Adipocyte (in vitro differentiated cells): ENCODE results near the gene GCLC.
"Not testable (repeated sequence)": the region's sequence is repeated elsewhere in the genome, so short reads cannot be mapped to it uniquely, and the experiment has no call there.

Source experiments
- DNase-seq: peaks from one replicate; pipeline ENCODE4 v3.0.0-alpha.2; 2015; ENCODE audit warnings: low read depth
- H3K27me3 ChIP-seq: replicated peaks from 2 replicates; pipeline ENCODE4 v1.7.0; 2013; ENCODE audit warnings: mild to moderate bottlenecking, low read length, moderate library complexity; ENCODE audit not compliant: control insufficient read depth, insufficient read depth
- H3K36me3 ChIP-seq: 2 replicates; pipeline ENCODE4 v1.7.0; 2013; ENCODE audit warnings: low read length, mild to moderate bottlenecking, moderate library complexity; ENCODE audit not compliant: control insufficient read depth, insufficient read depth, severe bottlenecking
- H3K4me1 ChIP-seq: 2 replicates; pipeline ENCODE4 v1.7.0; 2013; ENCODE audit warnings: mild to moderate bottlenecking, low read length, moderate library complexity; ENCODE audit not compliant: control insufficient read depth, insufficient read depth
- H3K4me3 ChIP-seq: 2 replicates; pipeline ENCODE4 v1.7.0; 2013; ENCODE audit warnings: mild to moderate bottlenecking, low read length, moderate library complexity
- H3K9ac ChIP-seq: 2 replicates; pipeline ENCODE4 v1.7.0; 2013; ENCODE audit warnings: mild to moderate bottlenecking, low read length, moderate library complexity
- H3K9me3 ChIP-seq: 2 replicates; pipeline ENCODE4 v1.7.0; 2013; ENCODE audit warnings: mild to moderate bottlenecking, low read length, moderate library complexity; ENCODE audit not compliant: control insufficient read depth

GCLC gene

GRCh38 chr6:53553600-53553999 lies 8.7 kb upstream of the GCLC start:
- not testable (repeated sequence) for H3K9me3 ChIP-seq, H3K4me1 ChIP-seq, DNase-seq, H3K9ac ChIP-seq, H3K36me3 ChIP-seq, H3K4me3 ChIP-seq, H3K27me3 ChIP-seq

DNA sequence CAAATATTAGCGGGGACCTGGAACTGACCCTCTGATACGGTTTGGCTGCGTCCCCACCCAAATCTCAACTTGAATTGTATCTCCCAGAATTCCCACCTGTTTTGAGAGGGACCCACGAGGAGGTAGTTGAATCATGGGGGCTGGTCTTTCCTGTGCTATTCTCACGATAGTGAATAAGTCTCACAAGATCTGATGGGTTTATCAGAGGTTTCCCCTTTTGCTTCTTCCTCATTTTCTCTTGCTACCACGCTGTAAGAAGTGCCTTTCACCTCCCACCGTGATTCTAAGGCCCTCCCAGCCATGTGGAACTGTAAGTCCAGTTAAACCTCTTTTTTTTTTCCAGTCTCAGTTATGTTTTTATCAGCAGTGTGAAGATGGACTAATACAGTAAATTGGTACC lies 6.8 kb upstream of the GCLC start:
- not testable (repeated sequence) for DNase-seq, H3K9me3 ChIP-seq, H3K4me3 ChIP-seq, H3K27me3 ChIP-seq, H3K9ac ChIP-seq, H3K36me3 ChIP-seq
- H3K4me1 ChIP-seq = peaks cover 11% of the 10 kb centered on the region

DNA sequence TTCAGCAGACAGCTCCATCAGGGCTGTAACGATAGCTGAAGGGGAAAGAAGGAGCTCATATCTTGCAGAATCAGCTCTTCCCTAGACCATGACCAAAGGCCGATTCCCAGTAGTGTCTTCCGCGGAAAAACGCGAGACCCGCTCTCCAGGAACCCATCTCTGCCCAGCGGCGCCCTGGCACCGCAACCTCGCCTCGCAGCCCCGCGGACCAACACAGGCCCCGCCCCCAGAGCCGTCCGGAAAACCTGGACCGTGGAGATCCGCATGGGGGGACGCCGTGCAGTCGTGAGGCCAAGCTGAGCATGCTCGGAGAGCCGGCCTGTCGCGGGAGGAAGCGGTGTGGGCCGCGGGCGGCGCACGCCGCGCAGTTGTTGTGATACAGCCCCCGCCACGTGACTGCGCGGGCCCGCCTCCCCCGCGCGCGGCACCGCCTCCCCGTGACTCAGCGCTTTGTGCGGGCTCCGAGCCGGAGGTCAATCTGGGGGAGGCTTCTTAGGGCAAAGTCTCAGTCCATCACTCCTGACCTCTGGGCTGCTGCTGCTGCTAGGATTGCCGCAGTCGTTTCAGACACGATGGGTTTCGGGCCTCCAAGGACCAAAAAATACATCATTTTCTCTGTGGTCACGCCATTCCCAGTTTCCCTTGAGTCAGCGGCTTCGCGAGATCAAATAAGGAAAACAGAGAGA lies 3.1 kb upstream of the GCLC start:
- Histone ChIP-seq H3K9ac (peak overlapping the region; percentile 81), H3K36me3 (no peaks in the 10 kb centered on the region), H3K27me3 (no peaks in the 10 kb centered on the region), H3K9me3 (no peaks in the 10 kb centered on the region), H3K4me1 (peaks cover 28% of the 10 kb centered on the region), H3K4me3 (peak overlapping the region; percentile 83)
- peak; percentile 99 for DNase-seq

- H3K27me3 ChIP-seq = no peaks in the 10 kb centered on the region
- H3K4me1 ChIP-seq = peaks cover 34% of the 10 kb centered on the region
- peak overlapping the region; percentile 83 for H3K4me3 ChIP-seq
- no peaks in the 10 kb centered on the region for H3K36me3 ChIP-seq
- peak; percentile 10 for DNase-seq
- peak overlapping the region; percentile 81 for H3K9ac ChIP-seq
- no peaks in the 10 kb centered on the region for H3K9me3 ChIP-seq
These were observed 2.4 kb upstream of the GCLC start for GRCh38 chr6:53547166-53547810.

DNA sequence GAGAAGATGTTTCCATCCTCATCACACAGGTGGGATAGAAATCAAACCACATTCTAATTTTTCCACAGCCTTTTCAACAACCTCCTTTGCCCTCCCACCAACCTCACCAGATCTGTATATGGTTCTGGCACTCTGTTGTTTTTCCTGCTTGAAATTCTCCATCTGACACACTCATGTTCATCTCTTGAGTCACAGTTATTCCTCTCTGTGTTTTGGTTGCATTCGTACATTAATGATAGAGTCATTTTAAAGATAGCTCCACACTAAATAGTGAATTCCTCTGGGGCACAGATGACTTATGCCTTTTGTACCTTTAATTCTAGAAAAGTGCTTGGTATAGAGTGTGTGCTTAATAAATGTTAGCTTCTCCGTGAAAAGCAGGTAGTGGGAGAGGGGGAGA lies 1.4 kb upstream of the GCLC start:
- Histone ChIP-seq H3K4me3 (no peak overlapping the region), H3K27me3 (no peaks in the 10 kb centered on the region), H3K36me3 (no peaks in the 10 kb centered on the region), H3K9ac (no peak overlapping the region), H3K9me3 (no peaks in the 10 kb centered on the region), H3K4me1 (peaks cover 36% of the 10 kb centered on the region)
- DNase-seq = peak; percentile 30

DNA sequence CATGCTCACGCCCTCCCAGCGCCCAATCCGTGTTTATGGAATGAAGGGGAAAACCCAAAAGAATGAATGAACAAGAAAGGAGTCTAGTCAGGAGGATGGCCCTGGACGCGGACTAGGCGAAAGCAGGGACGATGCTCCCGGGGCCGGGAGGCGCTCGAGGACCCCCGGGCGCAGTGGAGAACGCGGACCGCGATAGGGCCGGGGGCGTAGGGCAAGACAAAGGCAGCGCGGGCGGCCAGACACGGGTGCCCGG lies 758 bp downstream of the GCLC start:
- peak overlapping the region; percentile 82 for H3K4me3 ChIP-seq
- no peaks in the 10 kb centered on the region for H3K9me3 ChIP-seq
- DNase-seq = peak; percentile 56
- H3K27me3 ChIP-seq = no peaks in the 10 kb centered on the region
- peaks cover 5% of the 10 kb centered on the region for H3K36me3 ChIP-seq
- H3K4me1 ChIP-seq = peaks cover 36% of the 10 kb centered on the region
- H3K9ac ChIP-seq = peak overlapping the region; percentile 92

DNA sequence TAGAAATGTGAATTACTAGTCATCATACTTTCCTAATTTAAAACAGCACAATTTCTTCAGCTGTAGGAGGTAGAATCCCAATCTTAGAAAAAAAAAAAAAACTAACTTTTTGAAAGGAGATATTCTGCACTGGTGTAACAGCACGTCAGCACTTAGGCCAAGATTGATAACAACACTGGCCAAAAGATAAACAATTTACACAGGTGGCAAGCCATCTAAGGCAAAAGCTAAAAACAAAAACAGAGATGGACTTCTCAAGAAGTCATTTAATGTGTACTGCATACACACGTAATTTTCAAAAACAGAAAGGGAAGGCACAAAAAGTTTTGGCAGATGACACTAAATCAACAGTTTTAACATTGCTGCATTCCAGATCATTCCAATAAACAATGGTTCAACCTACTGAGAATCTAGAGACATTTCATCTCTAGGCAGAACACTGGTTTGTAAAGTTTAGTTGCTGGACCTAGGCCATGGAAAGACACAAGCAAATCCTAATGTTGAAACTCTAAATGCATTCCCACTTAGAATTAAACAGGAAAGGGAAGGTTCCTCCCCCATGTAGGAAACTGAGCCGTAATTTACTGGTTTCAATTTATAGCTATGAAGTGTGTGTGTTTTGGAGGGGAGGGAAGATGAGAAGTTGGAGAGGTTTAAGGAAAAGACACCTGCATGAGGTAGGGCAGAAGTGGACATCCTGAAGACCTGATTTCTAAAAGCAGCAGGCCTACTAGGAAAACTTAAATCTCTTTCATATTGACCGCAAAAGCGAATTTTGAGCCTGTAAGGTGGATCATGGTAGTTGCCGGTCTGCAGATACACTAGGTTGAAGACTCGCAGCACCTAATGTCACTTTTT lies 1.3 kb downstream of the GCLC start:
- peaks cover 35% of the 10 kb centered on the region for H3K4me1 ChIP-seq
- peak overlapping the region; percentile 82 for H3K4me3 ChIP-seq
- H3K27me3 ChIP-seq = no peaks in the 10 kb centered on the region
- peak; percentile 47 for DNase-seq
- no peaks in the 10 kb centered on the region for H3K9me3 ChIP-seq
- H3K36me3 ChIP-seq = peaks cover 5% of the 10 kb centered on the region
- peak overlapping the region; percentile 92 for H3K9ac ChIP-seq

- Histone ChIP-seq H3K27me3 (no peaks in the 10 kb centered on the region), H3K9me3 (no peaks in the 10 kb centered on the region), H3K4me1 (peaks cover 27% of the 10 kb centered on the region), H3K4me3 (no peak overlapping the region), H3K9ac (no peak overlapping the region), H3K36me3 (peaks cover 5% of the 10 kb centered on the region)
- DNase-seq = no peak
These were observed 3.0 kb downstream of the GCLC start for GRCh38 chr6:53541900-53542299.

GRCh38 chr6:53540129-53540692 lies 4.7 kb downstream of the GCLC start:
- peaks cover 5% of the 10 kb centered on the region for H3K36me3 ChIP-seq
- peaks cover 17% of the 10 kb centered on the region for H3K4me1 ChIP-seq
- no peaks in the 10 kb centered on the region for H3K27me3 ChIP-seq
- H3K9me3 ChIP-seq = no peaks in the 10 kb centered on the region
- no peak overlapping the region for H3K4me3 ChIP-seq
- DNase-seq = no peak
- no peak overlapping the region for H3K9ac ChIP-seq

DNA sequence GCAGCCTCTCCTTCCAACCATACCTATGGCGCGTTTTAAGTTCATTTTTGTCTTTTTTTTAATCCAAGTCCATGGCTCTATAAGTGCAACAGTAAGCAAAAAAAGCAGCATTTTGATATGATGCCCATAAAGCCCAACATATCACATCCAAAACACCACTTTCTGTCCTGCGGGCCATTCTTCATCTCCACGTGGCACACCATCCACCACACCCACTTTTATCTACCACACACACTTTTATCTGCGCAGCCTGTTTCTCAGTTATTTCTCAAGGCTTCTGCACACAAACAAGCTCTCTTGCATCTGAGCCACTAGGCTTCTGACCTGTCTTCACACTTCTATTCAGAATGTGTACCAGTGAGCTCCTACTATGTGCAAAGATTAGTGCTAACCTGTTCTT lies 5.3 kb downstream of the GCLC start:
- Histone ChIP-seq H3K4me1 (peaks cover 17% of the 10 kb centered on the region), H3K36me3 (peaks cover 5% of the 10 kb centered on the region), H3K9ac (no peak overlapping the region), H3K27me3 (no peaks in the 10 kb centered on the region), H3K4me3 (no peak overlapping the region), H3K9me3 (no peaks in the 10 kb centered on the region)
- no peak for DNase-seq

DNA sequence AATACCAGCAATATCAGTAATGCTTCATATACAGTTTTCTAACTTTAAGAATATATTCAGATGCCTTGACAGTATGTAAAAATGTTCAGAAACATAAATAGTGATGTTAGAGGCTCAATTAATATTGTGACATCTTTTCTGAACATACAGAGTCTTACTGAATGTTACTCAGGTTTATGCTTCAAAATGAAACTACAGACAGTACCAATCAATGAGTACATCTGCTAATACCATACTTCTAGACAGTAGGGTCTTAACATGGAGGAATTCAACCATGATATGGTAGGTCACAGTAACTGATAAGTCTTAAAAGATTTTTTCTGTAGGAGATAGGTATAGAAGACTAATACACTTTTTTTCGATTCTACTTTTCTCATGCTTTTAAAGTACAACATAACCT lies 8.3 kb downstream of the GCLC start:
- Histone ChIP-seq H3K9me3 (no peaks in the 10 kb centered on the region), H3K4me3 (no peak overlapping the region), H3K27me3 (no peaks in the 10 kb centered on the region), H3K9ac (no peak overlapping the region), H3K36me3 (peaks cover 5% of the 10 kb centered on the region), H3K4me1 (peaks cover 23% of the 10 kb centered on the region)
- no peak for DNase-seq
